Stimulated activated CD8-positive, alpha-beta memory T cell treated with anti-CD3 and anti-CD28 coated beads, Interleukin-12 subunit alpha, Interleukin-12 subunit beta, amount 100 ng/mL, for 24 hours (primary cell): Measurements from ENCODE around the gene CDK5R2.

ENCODE experiments used
- DNase-seq: peaks from one replicate; pipeline ENCODE4 v3.0.0-alpha.2; 2020; ENCODE audit errors: extremely low read depth

Gene CDK5R2

GRCh38 chr2:218961651-218962570 lies 2.4 kb downstream of the CDK5R2 start:
- no peak for DNase-seq

- no peak for DNase-seq
Measured at GRCh38 chr2:218962859-218963492, 3.5 kb downstream of the CDK5R2 start.

- no peak for DNase-seq
Measured at GRCh38 chr2:218963601-218964000, 4.1 kb downstream of the CDK5R2 start.

GRCh38 chr2:218964041-218964771 lies 4.7 kb downstream of the CDK5R2 start:
- DNase-seq, result no peak

- DNase-seq, result no peak
Measured at GRCh38 chr2:218970894-218971293, 11.4 kb downstream of the CDK5R2 start.

GRCh38 chr2:218975060-218975777 lies 15.8 kb downstream of the CDK5R2 start:
- no peak for DNase-seq

GRCh38 chr2:218979846-218980734 lies 20.6 kb downstream of the CDK5R2 start:
- peak; percentile 67 for DNase-seq

GRCh38 chr2:218980735-218981389 lies 21.4 kb downstream of the CDK5R2 start:
- DNase-seq, result no peak

- DNase-seq, result no peak
Measured at GRCh38 chr2:218981390-218981880, 22.0 kb downstream of the CDK5R2 start.

- no peak for DNase-seq
Measured at GRCh38 chr2:218981881-218982585, 22.6 kb downstream of the CDK5R2 start.

- DNase-seq, result no peak
Measured at GRCh38 chr2:218982586-218983262, 23.3 kb downstream of the CDK5R2 start.

GRCh38 chr2:218983263-218983933 lies 23.9 kb downstream of the CDK5R2 start:
- no peak for DNase-seq

- no peak for DNase-seq
Measured at GRCh38 chr2:218983934-218984238, 24.4 kb downstream of the CDK5R2 start.

GRCh38 chr2:218984239-218985020 lies 25.0 kb downstream of the CDK5R2 start:
- no peak for DNase-seq

- no peak for DNase-seq
Measured at GRCh38 chr2:218985021-218985324, 25.5 kb downstream of the CDK5R2 start, which contains the start of gene FEV. Gene FEV, minus strand, starts transcription at chr2:218985184. Its CDS starts 109 bp downstream, at chr2:218985075.

- DNase-seq, result no peak
Measured at GRCh38 chr2:218985325-218986091, 26.0 kb downstream of the CDK5R2 start.
